NCI-H69 (cell line): Measurements from ENCODE around the gene FCGR1A.
"Not testable (repeated sequence)": the region's sequence is repeated elsewhere in the genome, so short reads cannot be mapped to it uniquely, and the experiment has no call there.

Experiments
- DNase-seq: peaks from one replicate; lab custom pipeline; 2025; lab: John Stamatoyannopoulos, UW

Gene FCGR1A

DNA sequence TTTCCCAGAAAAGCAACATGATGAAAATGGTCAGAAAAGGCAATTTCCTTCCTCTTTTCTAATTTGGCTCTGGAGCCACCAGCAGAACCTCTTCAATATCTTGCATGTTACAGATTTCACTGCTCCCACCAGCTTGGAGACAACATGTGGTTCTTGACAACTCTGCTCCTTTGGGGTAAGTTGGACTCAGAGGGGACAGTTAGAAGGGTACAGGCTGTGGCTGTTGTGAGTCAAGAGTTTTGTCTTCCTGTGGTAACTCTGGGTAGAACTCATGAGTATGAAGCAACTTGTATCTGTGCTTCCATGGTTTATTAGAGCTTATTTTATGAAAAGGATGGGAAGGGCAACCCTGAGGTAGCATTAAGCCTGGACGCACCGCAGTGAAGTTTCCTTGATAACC, at the start of gene FCGR1A:
Gene FCGR1A (plus strand): TSS at position 95 of the 400 bp plus-strand sequence. CDS start 50 bp downstream, at position 145.
- DNase-seq: not testable (repeated sequence)

DNA sequence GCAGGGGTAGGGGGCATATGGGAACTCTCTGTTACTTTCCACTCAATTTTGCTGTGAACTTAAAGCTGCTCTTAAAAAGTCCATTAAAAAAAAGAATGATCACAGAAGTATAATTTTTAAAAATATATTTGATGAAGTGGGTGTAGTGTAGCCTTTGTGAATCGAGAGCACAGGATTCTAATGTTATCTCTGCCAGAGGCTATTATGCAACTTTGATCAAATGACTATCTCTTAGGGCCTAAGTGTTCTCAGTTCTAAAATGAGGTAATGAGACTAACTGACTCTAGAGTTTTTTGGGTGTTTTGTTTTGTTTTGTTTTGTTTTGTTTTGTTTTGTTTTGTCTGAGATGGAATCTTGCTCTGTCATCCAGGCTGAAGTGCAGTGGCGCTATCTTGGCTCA, 49.7 kb upstream of the FCGR1A start:
- not testable (repeated sequence) for DNase-seq

DNA sequence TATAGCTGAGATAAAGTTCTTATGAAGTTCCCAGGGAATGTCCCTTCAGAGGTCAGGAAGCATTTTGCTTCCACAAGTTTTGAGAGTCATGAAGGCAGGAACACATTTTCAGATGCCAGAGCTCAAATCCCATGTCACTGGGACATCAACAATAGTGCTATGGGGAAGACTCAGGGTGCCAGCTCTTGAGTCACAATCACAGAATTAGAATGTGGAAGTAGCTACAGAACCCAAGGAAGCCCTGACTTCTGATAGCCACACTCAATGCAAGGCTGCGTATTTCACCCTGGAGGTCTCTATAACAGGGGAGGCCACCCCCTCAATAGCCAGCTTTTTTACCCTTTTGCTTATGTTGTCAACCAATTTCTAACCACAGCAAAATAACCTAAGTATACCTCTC, 47.8 kb upstream of the FCGR1A start:
- not testable (repeated sequence) for DNase-seq

DNA sequence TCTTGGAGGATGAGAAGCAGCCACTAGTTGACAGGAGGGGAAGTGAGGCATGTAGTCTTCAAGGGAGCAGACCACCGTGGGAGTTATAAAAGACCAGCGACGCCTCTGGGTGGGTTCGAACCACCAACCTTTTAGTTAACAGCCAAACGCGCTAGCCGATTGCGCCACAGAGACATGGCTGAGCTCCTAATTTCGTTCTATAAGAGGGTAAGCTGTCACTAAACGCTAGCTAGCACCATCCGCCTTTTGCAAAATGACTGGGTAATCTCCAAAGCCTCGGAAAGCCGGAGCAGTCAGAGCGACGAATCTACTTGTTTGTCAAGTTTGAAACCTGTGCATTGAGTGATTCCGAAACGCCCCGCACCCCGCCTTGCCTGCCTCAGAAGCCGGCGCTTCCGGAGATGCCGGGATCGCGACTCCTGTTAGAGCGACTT, 42.3 kb upstream of the FCGR1A start:
- DNase-seq: peak; percentile 77

DNA sequence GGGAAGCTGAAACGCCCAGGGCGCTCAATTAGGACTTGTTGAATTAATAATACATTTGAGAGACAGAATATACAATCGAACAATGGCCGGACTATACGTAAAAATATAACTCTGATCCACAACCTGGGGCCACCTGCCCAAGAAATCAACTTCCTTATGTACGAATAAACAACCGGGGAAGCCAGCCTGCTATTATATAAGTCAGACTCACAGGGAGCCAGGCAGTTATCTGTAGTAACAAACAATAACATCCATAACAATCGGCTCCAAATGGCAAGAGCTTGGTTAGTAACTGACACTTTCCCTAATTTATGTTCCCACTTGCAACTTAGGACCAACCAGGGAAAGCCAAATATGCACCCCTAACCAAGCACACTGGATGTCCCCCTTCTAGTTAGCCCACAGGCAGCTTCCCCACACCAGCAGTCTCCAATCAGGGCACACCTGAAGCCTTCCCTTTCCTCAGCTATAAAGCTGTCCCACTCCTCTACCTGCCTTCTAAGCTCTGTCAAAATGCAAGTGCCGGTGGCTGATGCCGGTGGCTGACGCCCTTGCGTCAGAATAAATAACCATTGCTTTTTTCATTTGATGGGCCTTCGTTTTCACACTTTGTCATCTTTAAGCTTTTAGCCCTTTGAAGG, 41.8 kb upstream of the FCGR1A start:
- not testable (repeated sequence) for DNase-seq

DNA sequence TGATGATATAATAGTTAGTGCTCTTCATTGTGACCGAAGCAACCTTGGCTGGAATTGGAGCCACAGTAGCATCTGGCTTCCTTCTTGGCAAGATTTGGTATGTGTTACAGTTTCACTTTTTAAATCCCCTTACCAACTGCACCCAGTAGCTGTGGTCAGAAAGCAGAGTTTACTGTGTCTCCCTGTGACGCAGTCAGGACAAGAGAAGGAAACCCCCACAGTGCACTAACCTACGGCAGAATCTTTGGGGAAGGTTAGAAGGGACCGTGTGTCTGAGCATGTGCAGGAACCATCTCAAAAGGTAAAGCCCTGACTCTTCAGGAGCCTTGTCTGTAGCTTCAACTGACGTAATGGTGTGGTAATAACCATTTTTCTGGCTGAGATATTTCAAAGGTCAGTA, 40.6 kb upstream of the FCGR1A start:
- not testable (repeated sequence) for DNase-seq

DNA sequence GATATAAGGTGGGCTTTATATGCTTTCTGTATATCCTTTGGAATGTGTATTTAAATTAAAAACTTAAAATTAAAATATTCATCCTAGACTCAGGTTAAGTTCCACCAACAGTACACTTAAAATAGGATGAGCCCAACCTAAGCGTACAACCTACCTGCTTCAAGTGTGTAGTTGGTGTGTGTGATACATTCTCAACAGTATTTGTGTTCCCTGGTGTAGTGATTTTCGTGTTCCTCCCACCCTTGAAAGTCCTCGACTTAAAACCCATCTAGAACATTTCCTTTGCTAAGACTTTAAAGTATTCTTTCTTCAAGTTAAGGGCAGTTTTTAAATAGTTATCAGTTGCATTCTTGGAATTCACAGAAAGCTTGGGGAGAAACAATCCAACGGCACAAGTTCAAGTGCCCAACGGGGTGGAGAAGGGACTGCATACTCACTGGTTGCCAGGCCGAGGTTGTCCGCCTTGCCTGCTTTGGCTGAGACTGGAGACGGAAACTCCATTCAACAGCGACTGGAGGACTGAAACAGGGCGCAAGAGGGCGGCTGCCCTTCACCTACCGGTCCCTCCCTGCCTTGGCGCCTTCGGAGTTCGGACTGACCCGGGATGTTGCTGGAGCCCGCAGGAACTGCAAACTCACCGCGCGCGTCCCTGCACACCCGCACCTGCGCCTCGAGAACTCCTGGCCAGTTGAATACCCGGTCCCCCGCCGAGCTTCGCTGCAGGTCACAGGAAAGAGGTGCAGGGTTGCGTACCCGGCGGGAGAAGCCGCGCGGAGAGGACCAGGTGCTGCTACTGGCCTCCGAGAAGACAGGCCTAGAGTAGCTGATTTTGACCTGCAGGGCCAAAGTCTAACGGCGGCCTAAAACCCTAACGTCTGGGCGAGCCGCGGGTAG, 35.8 kb upstream of the FCGR1A start:
- not testable (repeated sequence) for DNase-seq

DNA sequence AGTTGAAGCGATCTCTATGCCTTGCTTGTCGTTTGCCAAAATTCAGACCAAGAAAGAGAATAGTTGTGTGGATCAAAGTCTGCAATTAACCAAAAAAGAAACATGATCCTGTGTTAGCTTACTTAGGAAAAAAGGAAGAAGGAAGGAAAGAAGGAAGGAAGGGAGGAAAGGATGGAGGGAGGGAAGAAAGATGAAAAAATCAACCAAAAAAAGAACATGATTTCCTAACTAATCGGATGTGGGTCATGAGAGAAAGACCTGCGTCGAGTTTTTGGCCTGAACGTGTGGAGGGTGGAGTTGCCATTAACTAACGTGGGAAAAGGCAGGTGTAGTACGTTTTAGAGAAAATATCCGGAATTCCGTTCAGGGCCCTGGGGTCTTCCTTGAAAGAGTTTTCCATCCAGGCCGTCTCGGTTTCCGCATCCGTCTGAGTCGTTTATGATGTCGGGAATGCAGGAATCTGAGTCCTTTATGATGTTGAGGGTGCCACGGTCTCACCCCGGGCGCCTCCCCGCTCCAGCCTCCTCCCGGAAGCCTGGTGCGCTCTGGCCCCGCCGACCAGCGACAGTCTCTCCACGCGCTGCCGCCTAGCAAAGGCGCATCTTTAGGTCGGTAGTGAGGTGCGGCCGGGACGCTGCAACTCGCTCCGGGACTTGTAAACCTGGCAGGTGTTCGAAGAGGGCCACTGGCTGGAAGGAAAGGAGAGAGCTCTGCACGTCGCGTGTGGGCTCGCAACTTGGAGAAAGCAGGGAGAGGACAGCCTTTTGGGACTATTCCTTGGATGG, 34.9 kb upstream of the FCGR1A start:
- DNase-seq: not testable (repeated sequence)

DNA sequence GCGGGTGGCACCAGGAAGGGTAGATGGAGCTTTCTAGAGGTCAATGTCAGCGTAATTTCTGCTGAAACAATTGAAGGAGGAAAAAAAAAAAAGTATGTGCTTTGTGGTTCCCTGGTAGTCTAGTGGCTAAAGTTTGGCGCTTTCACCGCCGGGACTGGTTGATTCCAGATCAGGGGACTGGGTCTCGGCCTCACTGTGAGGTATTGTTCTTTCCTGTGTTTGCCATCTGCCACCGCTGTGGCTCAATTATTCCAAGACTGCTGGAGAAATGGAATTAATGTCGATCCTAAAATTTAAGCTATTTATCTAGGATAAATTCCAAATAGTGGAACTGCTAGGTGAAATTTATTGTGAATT, 34.4 kb upstream of the FCGR1A start:
- not testable (repeated sequence) for DNase-seq

DNA sequence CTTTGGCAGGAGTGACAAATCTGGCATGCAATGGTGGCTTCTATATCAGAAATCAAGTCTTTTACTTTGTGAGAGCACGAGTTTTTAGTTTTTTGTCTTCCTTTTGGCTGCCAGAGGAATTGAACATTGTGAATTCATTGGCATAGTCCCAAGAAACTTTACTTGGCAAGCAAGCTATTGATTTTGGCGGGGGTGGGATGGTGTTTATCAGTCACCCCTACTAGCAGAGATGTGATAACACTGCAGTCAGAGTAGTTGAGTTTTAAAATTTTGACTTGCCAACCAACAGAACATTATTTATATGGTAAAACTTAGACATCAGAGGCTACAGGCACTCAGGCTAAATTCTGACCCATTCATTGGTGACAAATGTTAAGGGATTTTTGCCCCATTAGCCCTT, 31.9 kb upstream of the FCGR1A start:
- not testable (repeated sequence) for DNase-seq

DNA sequence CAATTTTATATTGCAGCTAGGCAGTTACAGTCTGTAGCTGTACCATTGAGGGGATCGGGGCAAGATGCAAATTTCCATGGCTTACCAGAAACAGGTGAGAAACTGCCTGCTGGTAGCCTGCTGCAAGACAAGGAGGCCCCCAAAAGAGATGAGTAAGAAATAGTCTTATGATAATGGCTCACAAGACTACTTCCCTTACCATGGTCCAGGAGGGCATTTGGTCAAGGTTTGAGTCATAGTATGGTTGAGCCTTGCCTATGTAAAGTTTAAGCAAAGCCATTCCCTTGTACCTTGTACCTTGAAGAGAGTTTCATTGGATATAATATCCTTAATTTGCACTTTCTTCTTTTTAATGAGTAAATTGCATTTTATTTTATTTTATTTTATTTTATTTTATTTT, 30.3 kb upstream of the FCGR1A start:
- not testable (repeated sequence) for DNase-seq

DNA sequence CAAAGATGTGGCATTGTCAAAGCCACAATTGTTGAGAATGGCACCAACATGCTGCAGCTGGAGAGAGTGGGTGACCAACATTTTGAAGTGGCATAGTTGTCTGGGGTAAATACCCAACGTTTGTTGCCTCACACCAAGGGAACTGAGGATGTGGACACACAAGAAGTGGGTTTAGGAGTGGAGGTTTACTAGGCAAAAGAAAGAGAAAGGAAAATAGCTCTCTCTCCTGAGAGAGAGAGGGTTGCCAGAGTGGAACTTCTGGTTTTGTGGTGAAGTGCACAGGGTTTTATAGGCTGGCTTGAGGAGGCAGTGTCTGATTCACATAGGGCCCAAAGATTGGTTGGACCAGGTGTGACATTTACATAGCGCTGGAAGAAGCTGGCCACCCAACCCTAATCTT, 29.0 kb upstream of the FCGR1A start:
- not testable (repeated sequence) for DNase-seq

DNA sequence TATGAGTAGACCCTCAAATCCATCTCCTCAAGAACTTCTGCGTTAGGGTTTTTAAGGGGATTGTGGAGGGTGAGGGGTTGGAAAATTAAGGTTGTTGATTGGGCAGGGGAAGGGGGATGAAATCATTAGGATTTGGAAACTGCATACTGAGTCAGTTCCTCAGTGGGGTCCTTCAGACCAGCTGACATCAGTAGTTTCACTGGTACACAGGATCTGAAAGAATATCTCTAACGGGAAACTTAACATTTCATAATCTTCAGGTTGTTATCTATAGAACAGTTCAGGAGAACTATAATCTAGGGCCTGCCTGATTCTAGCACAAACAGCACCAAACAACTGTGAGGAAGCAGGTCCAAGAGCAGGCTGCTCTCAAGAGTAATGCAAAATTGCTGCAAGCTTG, 27.2 kb upstream of the FCGR1A start:
- DNase-seq: not testable (repeated sequence)

DNA sequence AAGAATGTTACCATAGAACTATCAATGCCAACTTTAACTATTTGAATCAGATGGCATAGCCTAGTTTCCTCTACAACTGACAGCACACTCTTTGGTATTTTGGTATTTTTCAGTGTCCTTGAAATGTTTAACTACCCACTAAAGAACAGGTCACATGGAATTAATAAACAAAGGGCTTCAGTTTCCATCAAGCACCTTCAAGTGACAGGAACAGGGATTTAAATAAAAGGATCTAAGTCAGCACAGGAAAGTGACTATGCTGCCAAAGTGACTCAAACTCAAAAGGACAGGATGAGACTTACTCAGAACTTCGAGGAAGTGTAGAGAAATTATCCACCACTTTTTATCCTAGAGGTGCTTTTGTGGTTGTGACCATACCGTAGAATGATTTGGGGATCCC, 20.2 kb upstream of the FCGR1A start:
- DNase-seq: not testable (repeated sequence)

DNA sequence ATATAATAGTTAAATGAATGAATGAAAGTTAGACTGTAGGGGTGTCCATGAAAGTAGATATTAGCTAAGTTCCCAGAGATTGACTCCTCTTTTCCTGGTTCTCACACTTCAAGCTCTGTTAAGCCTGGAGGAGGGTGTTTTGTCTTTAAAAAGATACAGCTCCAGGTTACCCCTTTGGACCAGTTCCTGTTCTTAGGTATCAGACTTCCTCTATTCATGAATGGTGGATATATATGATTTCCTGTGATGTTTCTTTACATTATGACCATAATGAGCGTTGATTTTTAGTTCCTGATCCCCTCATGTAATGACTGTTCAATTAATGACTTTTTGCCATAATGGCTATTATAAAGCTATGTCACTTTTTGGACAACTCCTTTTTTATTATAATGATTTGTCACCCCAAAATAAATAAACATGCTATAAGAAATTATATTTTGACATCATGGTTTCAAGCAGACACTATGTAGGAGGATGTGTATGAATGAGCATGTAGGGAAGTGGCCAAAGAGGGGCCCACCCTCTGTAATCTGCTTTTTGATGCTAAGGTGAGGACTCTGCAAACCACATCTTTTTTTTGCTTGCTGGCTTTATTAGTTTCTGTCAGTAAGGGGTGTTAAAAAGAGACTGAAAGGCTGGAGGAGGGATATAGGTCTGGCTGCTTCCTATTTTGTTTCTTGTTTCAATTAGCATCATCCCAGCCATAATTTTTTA, 18.2 kb upstream of the FCGR1A start:
- DNase-seq: not testable (repeated sequence)

DNA sequence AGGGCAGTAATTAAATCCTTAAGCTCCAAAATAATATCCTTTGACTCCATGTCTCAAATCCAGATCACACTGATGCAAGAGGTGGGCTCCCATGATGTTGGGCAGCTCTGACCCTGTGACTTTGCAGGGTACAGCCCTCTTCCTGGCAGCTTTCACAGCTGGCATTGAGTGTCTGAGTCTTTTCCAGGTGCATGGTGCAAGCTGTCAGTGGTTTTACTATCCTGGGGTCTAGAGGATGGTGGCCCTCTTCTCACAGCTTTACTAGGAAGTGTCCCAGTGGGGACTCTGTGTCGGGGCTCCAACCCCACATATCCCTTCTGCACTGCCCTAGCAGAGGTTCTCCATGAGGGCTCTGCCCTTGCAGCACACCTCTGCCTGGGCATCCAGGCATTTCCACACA, 16.3 kb upstream of the FCGR1A start:
- not testable (repeated sequence) for DNase-seq

DNA sequence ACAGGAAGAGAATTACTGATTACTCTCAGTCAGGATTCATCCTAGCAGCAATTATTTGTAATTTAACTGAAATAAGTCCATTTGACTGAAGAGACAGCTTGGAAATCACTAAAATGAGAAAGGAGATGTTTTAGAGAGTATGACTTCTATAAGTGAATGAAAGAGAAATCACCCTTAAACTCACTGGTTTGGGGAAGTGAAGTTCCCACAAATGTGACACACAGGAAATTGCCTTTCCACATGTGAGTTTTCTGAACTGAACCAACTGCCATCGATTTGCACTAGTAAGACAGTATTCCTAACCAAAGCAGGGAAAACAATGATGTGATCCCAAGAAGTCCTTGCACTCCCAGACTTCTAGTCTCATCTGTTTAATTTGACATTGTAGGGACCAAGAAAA, 13.3 kb upstream of the FCGR1A start:
- DNase-seq: not testable (repeated sequence)

DNA sequence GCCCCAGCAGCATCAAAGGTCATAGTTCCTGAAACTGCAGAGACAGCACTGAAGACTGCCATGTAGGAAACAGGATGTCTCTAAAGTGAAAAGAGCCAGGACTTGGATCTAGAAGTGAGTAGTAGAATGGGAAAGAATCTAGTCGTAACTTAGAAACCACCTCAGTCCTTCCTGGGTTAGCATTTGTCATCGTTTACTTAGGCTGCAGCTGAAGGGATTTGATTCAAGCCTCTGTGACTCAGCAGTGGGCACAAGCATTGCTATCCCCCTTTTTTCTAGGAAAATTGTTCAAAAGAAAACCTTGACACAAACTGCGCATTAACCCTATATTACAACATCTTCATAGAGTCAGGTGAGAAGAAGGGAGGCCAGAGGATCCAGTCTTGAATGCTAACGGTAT, 11.8 kb upstream of the FCGR1A start:
- DNase-seq: not testable (repeated sequence)

DNA sequence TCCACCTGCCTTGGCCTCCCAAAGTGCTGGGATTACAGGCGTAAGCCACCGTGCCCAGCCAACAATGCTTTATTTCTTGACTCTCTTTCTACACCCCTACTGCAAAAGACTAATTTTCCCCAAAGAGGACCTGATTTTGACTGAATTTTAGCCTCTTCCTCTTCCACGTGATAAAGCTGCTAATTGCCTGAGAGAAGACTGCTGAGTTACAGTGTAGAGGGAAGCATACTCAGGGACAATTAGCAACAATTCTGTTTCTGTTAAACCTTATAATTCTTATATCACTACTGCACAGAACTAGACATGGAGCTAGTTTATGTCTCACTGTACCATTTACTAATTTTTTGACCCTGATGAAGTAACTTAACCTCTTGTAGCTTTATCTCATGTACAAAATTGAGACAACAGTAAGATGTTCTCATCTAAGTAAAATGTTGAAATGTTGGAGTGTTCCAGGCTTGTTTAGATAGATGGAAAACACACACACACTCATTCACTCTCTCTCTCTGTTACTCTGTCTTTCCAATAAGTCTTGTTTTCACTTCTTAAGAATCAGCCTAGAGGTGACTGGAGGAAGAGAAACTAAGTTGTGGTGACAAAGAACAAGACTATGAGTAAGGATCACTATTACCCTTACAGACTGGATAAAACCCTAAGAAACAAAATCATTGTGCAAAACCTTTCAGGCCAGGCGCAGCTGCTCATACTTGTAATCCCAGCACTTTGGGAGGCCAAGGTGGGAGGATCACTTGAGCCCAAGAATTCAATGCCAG, 10.7 kb upstream of the FCGR1A start:
- DNase-seq: not testable (repeated sequence)

DNA sequence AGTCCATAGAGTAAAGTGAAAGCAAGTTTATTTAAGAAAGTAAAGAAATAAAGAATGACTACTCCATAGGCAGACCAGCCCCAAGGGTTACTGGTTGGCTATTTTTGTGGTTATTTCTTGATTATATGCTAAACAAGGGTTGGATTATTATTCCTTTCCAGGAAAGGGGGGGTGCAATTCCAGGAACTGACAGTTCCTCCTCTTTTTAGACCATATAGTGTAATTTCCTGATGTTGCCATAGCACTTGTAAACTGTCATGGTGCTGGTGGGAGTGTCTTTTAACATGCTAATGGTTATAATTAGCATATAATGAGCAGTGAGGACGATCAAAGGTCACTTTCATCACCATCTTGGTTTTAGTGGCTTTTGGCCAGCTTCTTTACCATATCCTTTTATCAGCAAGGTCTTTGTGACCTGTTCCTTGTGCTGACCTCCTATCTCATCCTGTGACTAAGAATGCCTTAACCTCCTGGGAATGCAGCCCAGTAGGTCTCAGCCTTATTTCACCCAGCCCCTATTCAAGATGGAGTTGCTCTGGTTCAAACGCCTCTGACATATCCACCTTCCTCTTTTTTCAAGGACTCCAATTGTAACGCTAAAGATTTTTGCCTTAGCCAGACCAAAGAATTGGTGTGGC, 6.9 kb upstream of the FCGR1A start:
- not testable (repeated sequence) for DNase-seq
